Jurkat, Clone E6-1 (cell line): ENCODE results near the gene KIF26B.

ENCODE experiments used
- DNase-seq: peaks from one replicate; pipeline ENCODE4 v3.0.0-alpha.2; 2011; ENCODE audit warnings: low read depth, low spot score
- H3K4me3 ChIP-seq: 2 replicates; pipeline ENCODE4 v1.5.1; 2011; ENCODE audit warnings: mild to moderate bottlenecking, low read length, control low read depth, moderate library complexity

KIF26B gene

DNA sequence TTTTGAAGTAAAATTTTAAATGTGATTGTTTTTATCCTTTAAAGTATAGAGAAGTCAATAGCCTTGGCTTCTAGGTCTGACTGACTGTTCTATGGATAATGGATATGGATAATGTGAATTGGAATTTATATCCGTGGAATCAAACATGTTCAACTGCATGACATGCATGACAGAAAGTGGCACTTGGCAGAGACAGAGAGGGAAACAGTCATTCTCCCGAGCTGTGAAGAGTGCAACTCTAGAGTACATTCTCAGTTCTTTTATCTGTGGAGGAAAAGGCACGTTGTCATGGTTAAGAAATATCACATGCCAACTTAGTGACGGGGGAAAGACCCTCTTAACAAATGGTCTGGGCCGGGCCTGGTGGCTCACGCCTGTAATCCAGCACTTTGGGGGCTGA lies 67.0 kb downstream of the KIF26B start:
- H3K4me3 ChIP-seq, result no peak overlapping the region
- no peak for DNase-seq

DNA sequence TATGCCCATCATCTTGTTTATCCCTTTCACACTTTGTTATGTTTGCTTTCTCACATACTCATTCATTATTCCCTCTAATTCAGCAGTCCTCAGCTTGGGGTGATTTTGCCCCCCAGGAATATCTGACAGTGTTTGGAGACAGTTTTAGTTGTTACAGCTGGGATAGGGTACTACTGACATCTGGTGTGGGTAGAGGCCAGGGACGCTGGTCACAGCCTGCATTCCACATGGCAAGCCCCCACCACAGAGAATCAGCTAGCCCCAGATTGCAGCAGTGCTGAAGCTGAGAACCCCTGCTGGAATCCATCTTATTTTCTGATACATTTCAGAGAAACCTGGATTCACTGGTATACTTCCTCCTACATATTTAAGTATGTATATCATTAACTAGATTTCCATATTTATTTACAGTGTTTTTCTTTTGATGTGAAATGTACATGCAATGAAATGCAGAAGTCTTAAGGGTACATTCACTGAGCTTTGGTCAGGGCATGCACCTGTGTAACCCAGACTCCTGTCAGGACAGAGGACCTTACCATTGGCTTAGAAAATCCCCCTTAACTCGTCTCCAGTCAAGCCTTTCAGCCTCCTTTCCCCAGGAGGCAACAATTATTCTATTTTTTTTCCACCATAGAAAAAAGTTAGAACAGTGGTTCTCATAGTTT lies 68.3 kb downstream of the KIF26B start:
- DNase-seq, result no peak
- H3K4me3 ChIP-seq, result no peak overlapping the region

DNA sequence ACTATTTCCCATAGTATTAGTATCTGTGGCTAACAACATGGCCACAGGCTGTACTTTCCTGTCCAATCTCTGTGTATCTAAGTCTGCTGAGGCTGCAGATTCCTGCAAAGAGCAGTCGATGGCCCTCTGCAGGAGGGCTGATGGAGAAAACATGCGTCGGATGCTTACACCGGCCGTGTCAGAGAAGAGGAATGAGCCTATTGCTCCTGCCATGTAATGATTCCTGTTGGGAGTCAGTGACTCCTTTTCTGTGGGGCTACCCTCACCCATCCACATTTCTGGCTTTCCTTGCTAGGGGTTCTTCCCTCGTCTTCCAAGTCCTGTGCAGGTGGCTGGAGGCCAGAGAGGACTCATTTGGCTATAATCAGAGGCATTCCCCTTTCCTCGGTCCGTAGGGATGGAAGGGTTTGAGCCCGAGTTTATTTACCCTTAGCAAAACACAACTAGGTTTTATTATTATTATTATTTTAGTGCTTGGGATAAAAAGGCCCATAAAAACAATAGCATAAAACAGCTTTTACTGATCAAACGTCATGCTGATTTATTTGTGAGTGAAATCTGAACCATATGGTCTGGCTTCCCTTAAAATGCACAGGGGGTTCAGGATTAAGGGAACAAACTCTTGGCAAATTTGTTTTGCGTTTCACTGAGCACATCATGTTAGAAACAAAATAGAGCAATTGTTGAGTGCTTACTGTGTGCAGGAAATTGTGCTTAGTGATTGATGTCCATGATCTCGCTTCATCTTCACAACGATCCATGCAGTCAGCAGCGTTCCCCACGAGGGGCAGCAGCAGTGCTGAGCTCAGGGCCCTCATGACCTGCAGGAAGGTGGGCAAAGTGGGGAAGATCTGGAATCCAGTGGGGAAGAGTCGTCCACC lies 70.8 kb downstream of the KIF26B start:
- DNase-seq, result no peak
- H3K4me3 ChIP-seq, result no peak overlapping the region

DNA sequence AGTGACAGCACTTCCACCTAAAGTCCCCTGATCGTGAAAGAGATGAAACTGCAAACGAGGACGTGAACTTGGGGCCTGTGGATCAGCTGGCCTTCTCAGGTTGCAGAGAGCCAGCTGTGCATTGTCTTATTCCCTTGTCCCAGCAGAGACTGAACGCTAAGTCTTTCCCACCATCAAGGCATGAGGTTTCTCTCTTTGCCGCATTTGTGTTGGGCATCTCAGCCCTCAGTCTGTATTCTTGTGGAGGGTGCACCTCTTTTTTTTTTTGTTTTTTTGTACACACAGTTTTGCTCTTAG lies 71.4 kb downstream of the KIF26B start:
- no peak overlapping the region for H3K4me3 ChIP-seq
- no peak for DNase-seq

DNA sequence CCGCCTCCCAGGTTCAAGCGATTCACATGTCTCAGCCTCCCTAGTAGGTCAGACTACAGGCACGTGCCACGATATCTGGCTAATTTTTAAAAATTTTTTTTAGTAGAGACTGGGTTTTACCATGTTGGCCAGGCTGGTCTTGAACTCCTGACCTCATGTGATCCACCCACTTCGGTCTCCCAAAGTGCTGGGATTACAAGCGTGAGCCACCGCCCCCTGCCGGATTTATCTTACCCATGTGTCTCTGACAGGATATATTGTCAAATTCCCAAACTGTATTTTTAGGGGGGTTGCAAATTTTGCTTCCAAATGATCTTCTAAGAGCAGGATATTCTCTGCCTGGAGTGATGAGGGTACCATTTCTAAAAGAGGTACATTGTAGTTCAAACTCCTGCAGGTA lies 74.3 kb downstream of the KIF26B start:
- no peak for DNase-seq
- H3K4me3 ChIP-seq, result no peak overlapping the region

DNA sequence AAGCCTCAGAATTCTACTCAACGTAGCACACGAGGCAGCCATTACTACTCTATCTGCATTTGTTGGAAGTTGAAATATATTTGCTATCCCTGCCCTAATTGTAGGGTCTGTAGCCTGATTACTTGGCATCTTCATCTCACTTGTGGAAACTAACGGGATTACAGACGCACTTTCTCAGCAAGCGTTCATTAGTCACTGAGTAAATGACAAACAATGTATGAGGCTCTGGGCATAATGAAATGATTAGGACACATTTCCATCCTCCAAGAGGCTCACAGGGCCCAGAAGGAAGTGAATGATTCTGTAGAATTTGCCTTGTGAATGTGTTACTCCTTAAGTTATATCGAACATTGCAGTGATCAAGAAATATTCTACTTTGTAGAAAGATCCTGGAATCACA lies 78.1 kb downstream of the KIF26B start:
- DNase-seq, result no peak

DNA sequence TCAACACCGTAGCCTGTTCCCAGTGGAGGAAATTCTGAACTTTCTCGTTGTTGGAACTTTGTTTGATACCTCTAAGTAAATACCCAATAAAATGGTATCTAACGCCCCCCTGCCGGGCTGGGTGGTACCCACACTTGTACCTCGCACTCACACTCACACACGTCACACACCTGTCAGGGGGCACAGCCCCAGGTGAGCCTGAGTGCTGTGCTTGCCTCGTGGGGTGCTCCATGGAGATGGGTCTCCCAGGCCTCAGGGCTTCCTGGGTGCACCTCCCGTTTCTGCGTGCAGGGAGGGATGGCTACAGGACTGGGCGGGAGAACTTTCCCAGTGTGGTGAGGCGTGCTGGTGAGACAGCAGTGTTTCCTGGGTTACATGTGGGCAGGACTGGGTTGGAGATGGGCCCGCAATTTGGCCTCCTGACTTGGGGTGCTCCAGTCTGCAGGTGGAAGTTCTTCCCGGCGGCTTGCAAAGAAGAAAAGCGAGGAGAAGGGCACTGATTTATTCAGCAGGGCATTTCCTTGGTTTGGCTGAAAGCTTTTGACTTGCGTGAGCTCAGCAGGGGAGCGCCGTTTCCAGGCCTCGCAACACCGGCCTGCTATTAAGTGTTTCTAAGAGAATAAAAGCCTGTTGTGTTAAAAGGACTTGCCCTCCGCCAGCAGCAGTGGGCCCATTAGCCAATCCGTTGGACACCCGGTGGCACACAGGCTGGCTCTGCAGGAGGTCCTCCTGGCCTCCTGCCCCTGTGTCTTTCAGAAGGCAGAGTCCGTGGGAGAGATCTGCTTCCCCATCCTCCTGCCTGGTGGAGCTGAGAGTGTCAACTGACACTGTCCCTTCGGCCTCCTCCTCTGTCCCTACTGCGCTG lies 79.7 kb downstream of the KIF26B start:
- no peak for DNase-seq
- H3K4me3 ChIP-seq, result no peak overlapping the region

More for the DNA sequence above, 78.1 kb downstream of the KIF26B start:
- H3K4me3 ChIP-seq, result no peak overlapping the region

DNA sequence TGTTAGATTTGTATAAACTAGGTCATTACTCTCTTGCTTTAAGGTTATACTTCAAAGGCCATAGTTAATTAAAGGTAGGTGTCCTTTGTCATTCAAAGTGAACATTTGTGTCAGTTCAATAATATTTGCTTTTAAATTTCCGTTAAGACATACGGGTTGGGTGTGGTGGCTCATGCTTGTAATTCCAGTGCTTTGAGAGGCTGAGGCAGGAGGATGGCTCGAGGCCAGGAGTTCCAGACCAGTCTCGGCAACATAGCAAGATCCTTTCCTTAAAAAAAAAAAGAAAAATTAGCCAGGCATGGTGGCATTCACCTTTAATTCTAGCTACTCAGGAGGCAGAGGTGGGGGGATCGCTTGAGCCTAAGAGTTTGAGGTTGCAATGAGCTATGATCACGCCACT lies 80.4 kb downstream of the KIF26B start:
- H3K4me3 ChIP-seq, result no peak overlapping the region
- DNase-seq, result no peak

DNA sequence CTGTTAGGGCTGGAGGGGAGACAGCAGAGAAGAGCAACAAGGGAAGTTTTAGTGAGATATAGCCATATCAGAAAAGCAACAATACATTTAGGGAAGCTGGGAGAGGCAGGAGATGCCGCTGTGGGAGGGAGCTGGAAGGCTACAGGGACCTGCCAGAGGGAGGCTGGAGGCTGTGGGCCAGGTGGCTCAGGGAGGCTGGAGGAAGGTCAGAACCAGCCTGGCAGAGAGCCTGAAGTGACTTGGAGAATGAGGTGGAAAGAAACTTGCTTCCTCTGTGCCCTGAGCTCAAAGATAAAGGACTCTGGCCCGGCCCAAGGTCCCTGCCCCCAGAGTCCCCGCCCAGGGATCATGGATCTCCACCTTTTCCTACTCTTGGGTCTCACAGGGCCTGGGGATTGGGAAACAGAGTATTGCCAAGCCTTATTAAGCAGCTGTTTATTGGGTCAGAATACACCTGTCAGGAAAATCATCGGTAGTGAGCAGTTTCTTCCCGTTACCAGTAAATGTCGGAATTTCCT lies 85.9 kb downstream of the KIF26B start:
- no peak for DNase-seq

DNA sequence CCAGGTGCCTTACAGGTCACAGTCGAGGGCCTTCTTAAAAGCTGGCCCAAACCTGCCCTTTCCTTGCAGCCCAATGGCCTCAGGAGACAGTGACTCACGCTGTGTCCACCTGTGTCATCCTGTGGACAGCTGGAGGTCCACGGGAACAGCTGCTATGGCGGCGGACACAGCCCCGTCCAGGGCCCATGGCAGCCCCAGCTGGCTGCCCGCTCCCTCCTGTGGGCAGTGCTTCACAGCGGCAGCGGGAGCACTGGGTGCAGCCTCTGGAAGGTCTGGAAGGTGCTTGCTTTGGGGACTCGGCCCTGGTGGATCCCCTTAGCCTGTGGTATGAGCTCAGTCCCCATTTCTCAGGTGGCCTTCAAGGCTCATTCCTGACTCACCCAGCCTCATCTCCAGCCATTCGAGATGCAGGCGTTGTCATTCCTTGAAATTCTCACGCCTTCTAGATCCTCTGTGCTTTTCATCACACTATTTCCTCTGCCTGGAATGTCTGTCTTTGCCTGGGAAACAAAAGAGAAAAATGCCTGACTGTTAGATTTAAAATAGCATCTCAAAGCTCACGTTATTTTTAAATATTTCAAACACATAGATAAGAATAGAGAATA lies 86.8 kb downstream of the KIF26B start:
- DNase-seq, result no peak
- H3K4me3 ChIP-seq, result no peak overlapping the region

More for the DNA sequence above, 85.9 kb downstream of the KIF26B start:
- no peak overlapping the region for H3K4me3 ChIP-seq

DNA sequence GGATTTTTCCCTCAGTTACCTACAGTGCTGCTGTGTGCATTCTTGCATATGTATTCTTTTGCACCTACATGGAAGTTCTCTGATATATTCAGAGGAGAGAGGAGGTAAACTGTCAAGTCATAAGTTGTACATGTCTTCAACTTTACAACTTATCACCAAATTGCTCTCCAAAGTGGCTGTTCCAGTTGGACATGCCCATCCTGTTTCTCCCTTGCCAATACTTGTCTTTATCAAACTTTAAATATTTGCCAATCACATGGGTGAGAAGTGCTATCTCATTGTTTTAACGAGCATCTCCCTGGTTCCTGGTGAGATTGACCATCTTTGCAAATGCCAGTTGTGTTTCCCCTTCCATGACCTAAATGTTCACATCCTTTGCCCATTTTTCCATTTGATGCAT lies 88.2 kb downstream of the KIF26B start:
- no peak overlapping the region for H3K4me3 ChIP-seq
- DNase-seq, result no peak

DNA sequence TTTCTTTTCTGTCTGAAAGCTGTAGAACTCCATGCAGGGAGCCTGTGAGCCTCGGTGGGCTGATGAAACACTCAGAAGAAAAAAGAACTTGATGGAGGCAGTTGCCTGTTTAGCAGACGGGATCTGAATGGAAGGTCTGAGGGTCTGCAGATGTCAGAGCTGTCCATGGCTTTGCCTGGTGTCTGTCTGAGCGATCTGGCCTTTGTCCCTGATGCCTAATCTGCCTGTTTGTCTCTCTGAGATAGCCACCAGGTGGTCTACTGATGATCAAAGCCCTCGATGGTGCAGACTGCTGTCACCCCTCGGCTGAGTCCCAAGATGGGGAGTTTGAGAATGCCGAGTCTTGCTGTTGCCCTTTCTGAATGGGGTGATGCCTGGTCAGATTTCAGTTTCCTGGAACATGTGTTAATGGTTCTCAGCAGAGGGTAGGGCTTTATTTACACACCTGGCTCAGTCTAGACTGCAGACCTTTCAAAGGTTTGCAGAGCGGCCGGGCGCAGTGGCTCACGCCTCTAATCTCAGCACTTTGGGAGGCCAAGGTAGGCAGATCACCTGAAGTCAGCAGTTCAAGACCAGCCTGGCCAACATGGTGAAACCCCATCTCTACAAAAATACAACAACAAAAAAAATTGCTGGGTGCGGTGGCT lies 90.4 kb downstream of the KIF26B start:
- DNase-seq, result no peak
- H3K4me3 ChIP-seq, result no peak overlapping the region

DNA sequence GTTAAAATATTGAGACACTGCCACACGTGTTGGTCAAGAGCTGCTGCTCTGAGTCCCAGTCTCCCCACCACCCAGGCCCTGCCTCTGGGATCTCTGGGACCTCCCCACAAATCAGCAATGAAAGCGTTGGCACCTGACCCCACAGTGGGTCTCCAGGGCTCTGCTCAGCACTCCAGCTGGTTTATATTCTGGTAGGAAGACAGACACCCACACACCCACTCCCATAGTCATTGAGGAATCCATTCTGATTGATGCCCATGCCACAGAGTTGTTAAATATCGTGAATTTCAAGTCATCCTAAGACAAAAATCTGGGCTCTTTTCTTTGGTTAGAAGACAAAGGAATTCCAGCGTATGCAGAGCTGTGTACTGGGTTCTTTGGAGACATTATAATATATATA lies 91.6 kb downstream of the KIF26B start:
- no peak for DNase-seq
- H3K4me3 ChIP-seq, result no peak overlapping the region

DNA sequence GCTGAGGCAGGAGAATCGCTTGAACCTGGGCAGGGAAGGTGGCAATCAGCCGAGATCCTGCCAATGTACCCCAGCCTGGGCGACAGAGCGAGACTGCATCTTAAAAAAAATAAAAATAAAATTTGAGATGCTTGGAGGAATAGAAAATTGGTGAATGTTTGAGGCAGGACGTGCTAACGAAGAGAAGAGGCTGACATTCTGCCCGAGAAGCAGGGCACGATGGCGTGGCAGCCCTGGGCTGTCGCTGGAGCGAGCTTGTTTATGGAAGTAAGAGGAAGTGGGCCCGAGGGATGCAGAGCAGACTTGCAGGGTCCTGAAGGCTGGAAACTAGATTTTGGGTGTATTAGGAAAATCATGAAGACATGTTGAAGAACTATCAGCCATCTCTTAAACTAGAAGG lies 92.6 kb downstream of the KIF26B start:
- H3K4me3 ChIP-seq, result no peak overlapping the region
- no peak for DNase-seq

DNA sequence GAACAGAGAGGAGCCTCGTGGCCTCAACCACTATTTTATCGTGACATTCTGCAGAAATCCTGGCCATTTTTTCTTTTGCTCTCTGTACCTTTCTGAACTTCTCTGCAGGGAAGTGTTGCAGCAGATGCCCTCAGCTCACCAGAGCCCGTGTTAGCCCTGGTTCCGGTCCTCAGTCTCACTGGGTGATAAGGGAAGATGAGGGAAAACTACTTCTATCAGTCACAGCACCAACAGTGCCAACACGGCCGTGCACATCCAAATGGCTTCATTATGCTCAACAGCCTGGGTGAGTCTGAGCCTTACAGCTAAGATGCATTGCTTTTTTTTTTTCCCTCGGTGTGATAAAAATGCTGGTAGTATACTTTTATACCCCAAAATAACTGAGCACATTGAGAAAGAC lies 93.0 kb downstream of the KIF26B start:
- H3K4me3 ChIP-seq, result no peak overlapping the region
- DNase-seq, result no peak

DNA sequence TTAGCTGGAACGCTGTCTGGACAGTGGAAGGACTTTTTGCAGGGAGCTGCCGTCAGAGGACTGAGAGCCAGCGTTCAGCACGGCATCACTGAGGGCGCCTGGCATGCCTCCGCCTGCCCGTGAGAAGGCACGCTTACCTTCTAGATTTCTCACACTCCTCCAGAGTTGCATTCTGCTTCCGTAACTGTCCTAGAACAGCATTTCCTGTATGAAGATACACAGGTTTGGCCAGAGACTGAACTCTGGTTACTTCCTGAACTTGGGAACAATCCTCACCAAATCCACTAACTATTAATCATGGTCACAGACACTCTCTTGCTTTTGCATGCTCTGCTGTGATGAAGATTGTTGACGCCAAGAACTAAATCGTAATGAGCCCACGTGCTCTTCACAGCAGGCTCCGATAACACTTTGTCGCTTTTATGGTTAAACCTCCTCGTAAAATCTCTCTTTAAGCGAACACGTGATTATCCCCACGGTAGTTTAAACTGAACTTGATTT lies 93.5 kb downstream of the KIF26B start:
- no peak overlapping the region for H3K4me3 ChIP-seq
- no peak for DNase-seq

DNA sequence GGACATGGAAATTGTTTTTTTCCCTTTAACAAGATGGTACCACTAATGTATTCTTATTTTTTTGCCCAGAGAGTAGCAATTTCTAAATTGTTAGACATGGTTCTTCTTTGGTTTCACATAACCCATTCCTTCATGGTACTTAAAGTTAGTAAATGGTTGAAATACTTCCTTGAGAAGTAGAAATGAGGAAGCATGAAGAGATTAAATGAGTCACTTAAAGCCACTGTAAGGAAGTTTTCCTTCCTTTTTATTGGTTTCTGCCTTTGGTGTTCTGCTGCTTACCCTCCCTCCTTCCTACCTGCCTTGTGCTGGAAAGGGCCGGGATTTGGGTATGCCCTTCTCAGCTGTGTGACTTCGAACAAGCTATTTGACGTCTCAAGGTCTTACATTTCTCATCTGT lies 101.0 kb downstream of the KIF26B start:
- no peak for DNase-seq
- H3K4me3 ChIP-seq, result no peak overlapping the region

DNA sequence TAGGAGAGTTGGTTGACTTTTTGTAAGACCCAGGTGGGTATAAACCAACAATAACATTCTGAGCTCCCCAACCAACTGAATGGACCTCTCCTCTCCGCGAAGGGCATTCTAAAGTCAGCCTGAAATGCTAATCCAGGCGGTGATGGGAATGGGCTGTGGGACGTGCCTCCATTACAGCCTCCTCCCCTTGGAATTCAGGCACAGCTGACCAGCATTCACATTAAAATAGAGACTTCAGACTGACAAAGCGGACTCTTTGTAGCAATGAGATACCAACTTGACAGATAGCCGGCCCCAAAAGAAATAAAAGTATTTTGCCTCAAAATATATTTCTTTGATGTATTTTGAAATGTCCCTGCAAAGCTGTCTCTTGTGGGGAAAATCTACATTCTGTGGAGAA lies 101.7 kb downstream of the KIF26B start:
- DNase-seq, result no peak

More for the DNA sequence above, 101.7 kb downstream of the KIF26B start:
- no peak overlapping the region for H3K4me3 ChIP-seq
